ENCODE results near the gene CDH8.

DNA sequence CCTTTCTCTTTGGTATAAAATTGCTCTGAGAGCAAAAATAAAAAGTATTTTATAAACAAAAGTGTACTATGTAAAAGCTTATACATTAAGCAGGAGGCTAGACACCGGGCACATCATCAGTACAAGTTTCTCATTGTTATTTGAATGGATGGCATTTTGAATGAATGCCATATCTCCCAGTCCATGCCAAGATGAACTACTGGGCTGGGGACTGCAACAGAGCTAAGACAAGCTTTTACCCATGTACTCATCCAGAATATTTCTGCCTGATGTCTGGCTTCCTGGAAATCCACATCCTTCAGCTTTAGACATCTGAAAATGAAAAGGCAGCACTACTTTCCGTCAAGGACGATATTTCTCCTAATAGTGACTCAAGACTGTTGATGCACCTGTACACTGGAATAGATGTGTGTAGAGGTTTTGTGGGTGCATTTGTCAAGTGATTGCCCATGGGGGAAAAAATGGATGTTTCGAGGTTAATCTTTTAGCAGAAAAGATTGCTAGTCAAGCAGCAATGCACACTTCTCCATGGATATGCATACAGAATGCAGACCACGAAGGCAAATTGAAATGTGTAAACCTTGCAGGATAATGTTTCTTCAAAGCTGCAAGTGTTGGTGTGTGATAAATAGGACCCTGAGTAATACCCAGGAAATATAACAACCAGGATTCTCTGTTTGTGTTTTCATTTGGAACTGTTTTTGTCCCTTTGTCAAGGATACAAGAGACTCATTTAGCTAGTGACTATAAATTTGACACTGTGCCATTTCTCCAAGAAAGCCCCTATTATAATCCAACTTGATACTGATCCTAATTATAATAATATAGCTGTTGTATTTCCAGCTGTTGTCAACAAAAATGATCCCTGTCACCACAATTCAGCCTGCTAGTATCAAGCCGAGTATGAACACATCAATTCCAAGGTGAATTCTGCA, 173.8 kb downstream of the CDH8 start:
- TF ChIP-seq, protein P1, sequence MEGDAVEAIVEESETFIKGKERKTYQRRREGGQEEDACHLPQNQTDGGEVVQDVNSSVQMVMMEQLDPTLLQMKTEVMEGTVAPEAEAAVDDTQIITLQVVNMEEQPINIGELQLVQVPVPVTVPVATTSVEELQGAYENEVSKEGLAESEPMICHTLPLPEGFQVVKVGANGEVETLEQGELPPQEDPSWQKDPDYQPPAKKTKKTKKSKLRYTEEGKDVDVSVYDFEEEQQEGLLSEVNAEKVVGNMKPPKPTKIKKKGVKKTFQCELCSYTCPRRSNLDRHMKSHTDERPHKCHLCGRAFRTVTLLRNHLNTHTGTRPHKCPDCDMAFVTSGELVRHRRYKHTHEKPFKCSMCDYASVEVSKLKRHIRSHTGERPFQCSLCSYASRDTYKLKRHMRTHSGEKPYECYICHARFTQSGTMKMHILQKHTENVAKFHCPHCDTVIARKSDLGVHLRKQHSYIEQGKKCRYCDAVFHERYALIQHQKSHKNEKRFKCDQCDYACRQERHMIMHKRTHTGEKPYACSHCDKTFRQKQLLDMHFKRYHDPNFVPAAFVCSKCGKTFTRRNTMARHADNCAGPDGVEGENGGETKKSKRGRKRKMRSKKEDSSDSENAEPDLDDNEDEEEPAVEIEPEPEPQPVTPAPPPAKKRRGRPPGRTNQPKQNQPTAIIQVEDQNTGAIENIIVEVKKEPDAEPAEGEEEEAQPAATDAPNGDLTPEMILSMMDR (conservative IDR thresholded peaks at IDR 0.05; ENCODE audit: low read depth, low read length), result no peak
- no peak for TF ChIP-seq EZH2 (IDR thresholded peaks at IDR 0.05; ENCODE audit: borderline replicate concordance, low read depth, low read length, poor library complexity, severe bottlenecking)

Data from A673 (cell line).